Fibroblast of lung (primary cell): ENCODE results near the gene SLC6A13. TPM values are rescaled to one million over a fixed set of nuclear protein-coding genes. Genes with fewer than 3 reads are reported as not detected.

Experiments used
- DNase-seq, 2 donors: peaks; one replicate each; pipeline versions ENCODE4 v3.0.0 to v3.0.0-alpha.2; 2010; ENCODE audit warnings: low read depth in 2 of 2
- H2AFZ ChIP-seq: 2 replicates; pipeline ENCODE4 v1.5.1; 2012; ENCODE audit warnings: low read length, control low read depth, inconsistent platforms
- H3K27ac ChIP-seq: 2 replicates; pipeline ENCODE4 v1.5.1; 2011; ENCODE audit warnings: low read length, control low read depth; ENCODE audit not compliant: insufficient read depth
- H3K27me3 ChIP-seq: 2 replicates; pipeline ENCODE4 v1.5.1; 2011; ENCODE audit warnings: mild to moderate bottlenecking, low read length; ENCODE audit not compliant: control insufficient read depth, insufficient read depth
- H3K36me3 ChIP-seq: 2 replicates; pipeline ENCODE4 v1.5.1; 2011; ENCODE audit warnings: low read length; ENCODE audit not compliant: control insufficient read depth, insufficient read depth
- H3K4me1 ChIP-seq: 2 replicates; pipeline ENCODE4 v1.5.1; 2011; ENCODE audit warnings: low read length; ENCODE audit not compliant: control insufficient read depth, insufficient read depth; ENCODE audit errors: extremely low read depth
- H3K4me2 ChIP-seq: 2 replicates; pipeline ENCODE4 v1.5.1; 2011; ENCODE audit warnings: low read length, control low read depth; ENCODE audit not compliant: insufficient read depth; ENCODE audit errors: extremely low read depth
- H3K4me3 ChIP-seq, 4 experiments: fragments of 200-600 bp in 1 of 4; sonication (generic) in 1 of 4; replicated peaks in 1 of 4; 2 replicates each; pipeline ENCODE4 v1.5.1; 2011 to 2016; ENCODE audit warnings: low read length in 4 of 4, low read depth in 3 of 4, mild to moderate bottlenecking in 3 of 4, control low read depth in 2 of 4, inconsistent platforms in 1 of 4, mixed read lengths in 1 of 4; ENCODE audit not compliant: insufficient read depth in 1 of 4; ENCODE audit errors: control extremely low read depth in 1 of 4
- H3K79me2 ChIP-seq: 2 replicates; pipeline ENCODE4 v1.5.1; 2012; ENCODE audit warnings: mild to moderate bottlenecking, low read length, inconsistent platforms; ENCODE audit not compliant: control insufficient read depth, insufficient read depth
- H3K9ac ChIP-seq: 2 replicates; pipeline ENCODE4 v1.5.1; 2011; ENCODE audit warnings: mild to moderate bottlenecking, low read length, control low read depth; ENCODE audit not compliant: insufficient read depth
- H3K9me3 ChIP-seq: 2 replicates; pipeline ENCODE4 v1.5.1; 2012; ENCODE audit warnings: low read depth, low read length; ENCODE audit not compliant: control insufficient read depth, insufficient read depth
- H4K20me1 ChIP-seq: 2 replicates; pipeline ENCODE4 v1.5.1; 2011; ENCODE audit warnings: low read length; ENCODE audit not compliant: control insufficient read depth, insufficient read depth; ENCODE audit errors: extremely low read depth
- CTCF ChIP-seq, 2 donors: IDR thresholded peaks in 1 of 2; conservative IDR thresholded peaks in 1 of 2; 1 replicate in 1 of 2; 2 replicates in 1 of 2; pipeline ENCODE4 v1.5.1; 2011 to 2012; ENCODE audit warnings: low read length in 2 of 2, control low read depth in 1 of 2, inconsistent platforms in 1 of 2, low read depth in 1 of 2, mild to moderate bottlenecking in 1 of 2
- EZH2 ChIP-seq: IDR thresholded peaks from 2 replicates; pipeline ENCODE4 v1.5.1; 2012; ENCODE audit warnings: low read length, control low read depth, mild to moderate bottlenecking; ENCODE audit errors: missing control alignments
- polyA plus RNA-seq, 2 donors: library from polyadenylated mRNA; depleted of rRNA in 1 of 2; stranded (reverse) in 1 of 2; unstranded in 1 of 2; fragments of >200 nt; gene quantifications; 2 replicates each; pipeline ENCODE4 v1.2.1, GENCODE V29; 2011 to 2012; ENCODE audit warnings: missing spikeins in 1 of 2
- total RNA-seq: library from RNA; depleted of rRNA; stranded (reverse); fragments of >200 nt; gene quantifications from 2 replicates; pipeline ENCODE4 v1.2.1, GENCODE V29; 2014

Gene SLC6A13
- total and polyA plus RNA-seq, 2 donors (not counting 1 experiment from before 2014, with no cell fraction given) = not detected

- H2AFZ ChIP-seq = no peak overlapping the region
- H3K9me3 ChIP-seq = no peaks in the 10 kb centered on the region
- no peaks in the 10 kb centered on the region for H3K36me3 ChIP-seq
- no peak overlapping the region for H3K27ac ChIP-seq
- H3K4me2 ChIP-seq = no peak overlapping the region
- no peaks in the 10 kb centered on the region for H3K79me2 ChIP-seq
- peaks cover 17% of the 10 kb centered on the region for H3K27me3 ChIP-seq
- no peaks in the 10 kb centered on the region for H4K20me1 ChIP-seq
- DNase-seq = no peak
- no peak for TF ChIP-seq EZH2
- no peak for TF ChIP-seq CTCF (conservative IDR thresholded peaks at IDR 0.05 in 1 of 2, IDR thresholded peaks at IDR 0.05 in 1 of 2; ENCODE audit: low read depth in 1 of 2, low read length in 2 of 2)
- no peak overlapping the region for H3K4me3 ChIP-seq
- H3K9ac ChIP-seq = no peak overlapping the region
- H3K4me1 ChIP-seq = no peaks in the 10 kb centered on the region
These were observed 4.9 kb downstream of the SLC6A13 start for GRCh38 chr12:257521-258321.

GRCh38 chr12:256958-257357 is 5.7 kb downstream of the SLC6A13 start:
- no peak overlapping the region for H3K4me2 ChIP-seq
- no peaks in the 10 kb centered on the region for H3K9me3 ChIP-seq
- no peaks in the 10 kb centered on the region for H3K79me2 ChIP-seq
- TF ChIP-seq CTCF (conservative IDR thresholded peaks at IDR 0.05 in 1 of 2, IDR thresholded peaks at IDR 0.05 in 1 of 2; ENCODE audit: low read depth in 1 of 2, low read length in 2 of 2) (no peak), EZH2 (no peak)
- no peaks in the 10 kb centered on the region for H3K4me1 ChIP-seq
- no peak overlapping the region for H3K4me3 ChIP-seq
- no peak overlapping the region for H3K27ac ChIP-seq
- no peak overlapping the region for H2AFZ ChIP-seq
- no peak for DNase-seq
- peaks cover 17% of the 10 kb centered on the region for H3K27me3 ChIP-seq
- H4K20me1 ChIP-seq = no peaks in the 10 kb centered on the region
- H3K36me3 ChIP-seq = no peaks in the 10 kb centered on the region
- no peak overlapping the region for H3K9ac ChIP-seq

- Histone ChIP-seq H3K36me3 (no peaks in the 10 kb centered on the region), H3K9ac (no peak overlapping the region), H4K20me1 (no peaks in the 10 kb centered on the region), H3K27me3 (peaks cover 17% of the 10 kb centered on the region), H3K4me3 (no peak overlapping the region), H3K9me3 (no peaks in the 10 kb centered on the region), H3K27ac (no peak overlapping the region), H3K79me2 (no peaks in the 10 kb centered on the region), H3K4me2 (no peak overlapping the region), H3K4me1 (no peaks in the 10 kb centered on the region), H2AFZ (no peak overlapping the region)
- DNase-seq = no peak
- no peak for TF ChIP-seq EZH2
- no peak for TF ChIP-seq CTCF (conservative IDR thresholded peaks at IDR 0.05 in 1 of 2, IDR thresholded peaks at IDR 0.05 in 1 of 2; ENCODE audit: low read depth in 1 of 2, low read length in 2 of 2)
These were observed 6.4 kb downstream of the SLC6A13 start for GRCh38 chr12:256225-256624.
